HG02759 (cell line): Measurements from ENCODE around the gene PSMA6.
"Not testable (repeated sequence)": the region's sequence is repeated elsewhere in the genome, so short reads cannot be mapped to it uniquely, and the experiment has no call there.

Experiments
- ATAC-seq: cut with Tn5 transposase; IDR thresholded peaks from one replicate; pipeline ENCODE4 v1.9.1; 2021; ENCODE audit warnings: mild to moderate bottlenecking, moderate library complexity; ENCODE audit not compliant: unreplicated experiment

The PSMA6 gene

DNA sequence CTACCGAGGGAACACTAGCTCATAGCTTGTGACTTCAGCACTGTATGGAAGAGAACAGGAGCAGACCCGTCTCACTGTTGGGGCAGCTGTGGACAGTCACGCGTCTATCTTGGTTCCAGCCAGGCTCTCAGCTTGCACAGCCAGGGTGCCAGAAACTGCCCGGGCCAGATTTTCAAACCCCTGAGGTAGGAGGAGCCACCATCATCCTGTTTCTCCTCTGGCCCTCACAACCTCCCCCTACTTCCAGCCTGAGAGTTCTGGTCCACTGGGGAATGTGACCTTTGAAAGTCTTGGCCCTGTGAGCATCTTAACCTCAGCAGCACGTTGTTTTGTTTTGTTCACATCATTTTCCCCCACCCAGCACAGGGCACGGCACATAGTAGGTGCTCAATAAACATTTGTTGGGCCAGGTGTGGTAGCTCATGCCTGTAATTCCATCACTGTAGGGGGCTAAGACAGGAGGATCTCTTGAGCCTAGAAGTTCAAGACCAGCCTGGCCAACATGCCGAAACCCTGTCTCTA lies 50.4 kb downstream of the PSMA6 start:
- no peak for ATAC-seq

DNA sequence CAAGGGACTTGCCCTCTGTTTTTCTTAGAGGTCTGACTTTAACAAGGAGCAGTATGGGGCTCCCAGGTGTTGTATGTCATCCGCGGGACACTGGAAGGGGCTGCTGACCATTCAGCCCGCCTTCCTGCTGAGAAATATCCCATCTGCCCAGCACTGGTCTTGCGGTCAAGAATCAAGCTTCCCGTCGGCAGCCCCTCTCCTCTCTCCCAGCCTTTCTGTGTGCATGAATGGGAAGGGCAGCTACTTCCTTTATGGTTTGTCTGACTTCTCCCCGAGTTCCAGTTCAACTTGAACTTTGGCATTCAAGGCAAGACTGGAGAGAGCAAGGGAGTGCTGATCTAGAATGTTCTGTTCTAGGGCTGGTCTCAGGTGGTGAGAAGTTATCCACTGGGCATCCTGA lies 51.5 kb downstream of the PSMA6 start:
- no peak for ATAC-seq

DNA sequence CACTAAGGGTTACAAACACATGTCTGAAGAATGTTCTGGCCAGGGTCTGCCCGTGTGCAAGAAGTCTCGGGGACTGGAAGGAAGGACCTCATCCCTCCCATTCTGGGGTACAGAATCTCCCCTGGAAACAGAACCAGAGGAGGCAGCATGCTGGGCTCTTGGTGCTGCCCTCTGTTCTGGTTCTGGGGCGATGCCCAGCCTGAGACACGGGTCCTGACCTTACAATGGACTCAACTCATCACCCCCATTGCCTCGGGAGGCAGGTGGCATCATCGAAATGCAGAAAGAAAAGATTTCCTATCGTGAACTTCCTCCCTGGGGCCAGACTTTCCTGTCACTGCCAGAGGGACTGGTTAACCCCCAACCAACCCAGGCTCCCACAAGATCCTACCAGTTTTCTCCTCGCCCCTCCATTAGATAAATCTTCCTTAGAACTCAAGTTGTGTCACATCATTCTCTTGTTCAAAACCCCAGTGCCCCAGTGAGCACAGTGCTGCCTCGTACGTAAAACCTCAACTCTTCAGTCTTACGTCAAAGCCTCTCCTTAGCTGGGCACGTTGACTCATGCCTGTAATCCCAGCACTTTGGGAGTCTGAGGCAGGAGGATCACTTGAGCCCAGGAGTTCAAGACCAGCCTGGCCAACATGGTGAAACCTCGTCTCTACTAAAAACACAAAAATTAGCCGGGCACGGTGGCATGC lies 52.1 kb downstream of the PSMA6 start:
- ATAC-seq, result no peak

DNA sequence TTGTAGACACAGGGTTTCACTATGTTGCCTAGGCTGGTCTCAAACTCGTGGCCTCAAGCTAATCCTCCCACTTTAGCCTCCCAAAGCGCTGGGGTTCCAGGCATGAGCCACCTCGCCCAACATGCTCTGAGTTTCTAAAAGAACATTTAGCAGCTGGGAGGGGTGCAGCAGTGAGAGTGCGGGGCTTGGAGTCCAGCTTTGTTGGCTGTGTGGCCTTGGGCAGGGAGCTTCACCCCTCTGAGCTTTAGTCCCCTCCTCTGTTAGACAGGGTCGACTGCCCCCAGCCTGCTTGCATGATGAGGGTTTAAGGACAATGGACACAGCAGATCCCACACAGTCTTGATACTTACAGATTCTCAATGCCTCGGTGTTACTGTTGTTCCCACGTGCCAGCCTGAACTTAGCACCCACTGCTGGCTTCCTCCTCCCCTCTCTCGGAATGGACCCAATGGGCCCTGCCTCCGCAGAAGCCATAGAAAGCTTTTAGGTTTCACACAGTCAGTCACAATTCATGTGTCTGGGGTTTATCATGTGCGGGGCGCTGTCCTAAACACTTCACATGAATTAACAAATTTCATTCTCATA lies 54.6 kb downstream of the PSMA6 start:
- no peak for ATAC-seq

DNA sequence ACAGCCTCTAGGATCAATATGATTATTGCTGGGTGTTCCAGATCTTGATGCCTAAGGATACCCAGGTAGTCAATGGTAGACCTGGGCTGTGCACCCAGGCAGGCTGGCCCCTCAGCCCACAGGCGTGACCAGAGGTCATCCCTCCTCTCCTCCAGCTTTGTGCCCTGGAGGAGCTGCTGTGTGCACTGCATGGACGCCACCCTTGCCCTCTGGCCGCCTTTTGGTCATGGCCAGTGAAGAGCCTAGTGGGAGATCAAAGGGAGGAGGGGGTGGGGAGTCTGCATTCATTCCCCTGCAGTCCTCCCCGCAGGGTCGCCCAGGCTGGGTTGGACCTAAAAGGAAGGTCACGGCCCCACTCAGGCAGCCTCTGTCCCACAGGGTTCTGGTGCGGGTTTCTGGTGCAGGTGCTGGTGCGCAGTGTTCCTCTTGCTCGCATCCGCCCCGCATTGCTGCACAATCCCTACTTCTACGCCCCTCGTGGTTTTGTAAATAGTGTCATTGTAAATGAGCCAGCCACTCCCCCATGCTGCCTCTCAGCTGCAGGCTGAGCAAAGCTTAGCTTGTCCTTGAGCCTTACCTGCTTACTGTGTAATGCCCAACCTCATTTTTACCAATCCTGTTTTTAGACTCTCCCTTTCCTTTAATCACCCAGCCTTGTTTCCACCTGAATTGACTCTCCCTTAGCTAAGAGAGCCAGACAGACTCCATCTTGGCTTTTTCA lies 55.3 kb downstream of the PSMA6 start:
- no peak for ATAC-seq

DNA sequence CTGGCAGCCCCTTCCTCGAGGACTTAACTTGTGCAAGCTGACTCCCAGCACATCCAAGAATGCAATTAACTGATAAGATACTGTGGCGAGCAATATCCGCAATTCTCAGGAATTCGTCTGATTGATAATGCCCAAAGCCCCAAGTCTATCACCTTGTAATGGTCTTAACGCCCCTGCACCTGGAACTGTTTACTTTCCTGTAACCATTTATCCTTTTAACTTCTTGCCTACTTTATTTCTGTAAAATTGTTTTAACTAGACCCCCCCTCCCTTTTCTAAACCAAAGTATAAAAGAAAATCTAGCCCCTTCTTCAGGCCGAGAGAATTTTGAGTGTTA lies 55.8 kb downstream of the PSMA6 start:
- ATAC-seq, result not testable (repeated sequence)

DNA sequence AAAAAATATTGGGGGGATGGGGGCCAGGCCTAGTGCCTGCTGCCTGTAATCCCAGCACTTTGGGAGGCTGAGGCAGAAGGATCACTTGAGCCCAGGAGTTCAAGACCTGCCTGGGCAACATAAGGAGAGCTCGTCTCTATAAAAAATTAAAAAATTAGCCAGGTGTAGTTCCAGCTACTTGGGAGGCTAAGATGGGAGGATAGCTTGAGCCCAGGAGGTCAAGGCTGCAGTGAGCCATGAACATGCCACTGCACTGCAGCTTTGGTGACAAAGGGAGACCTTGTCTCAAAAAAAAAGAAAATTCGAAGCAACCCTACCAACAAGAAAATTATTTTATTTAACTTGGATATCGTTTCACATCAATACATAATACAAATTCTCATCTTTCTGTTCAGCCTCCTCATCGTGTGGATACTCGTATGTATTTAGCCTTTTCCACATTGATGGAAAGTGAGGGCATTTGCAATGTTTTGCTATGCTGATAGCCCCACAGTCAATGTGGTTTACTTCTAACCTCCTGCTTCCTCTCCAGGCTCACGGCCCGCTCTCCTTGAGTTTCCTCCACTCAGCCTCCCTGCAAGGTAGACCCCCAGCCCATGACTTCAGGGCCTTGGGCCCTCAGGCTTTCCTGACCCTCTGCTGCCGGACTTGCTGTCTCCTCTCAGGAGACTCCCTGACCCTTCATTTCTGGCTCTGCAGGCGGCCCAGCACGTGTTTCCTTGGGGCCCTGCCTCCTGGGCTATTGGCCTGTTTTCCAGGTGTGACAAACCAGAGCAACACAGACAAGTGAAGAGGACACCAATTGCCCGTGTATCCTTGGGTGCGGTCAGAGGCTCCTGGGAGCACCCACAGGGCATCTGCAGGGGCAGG lies 57.5 kb downstream of the PSMA6 start:
- no peak for ATAC-seq

DNA sequence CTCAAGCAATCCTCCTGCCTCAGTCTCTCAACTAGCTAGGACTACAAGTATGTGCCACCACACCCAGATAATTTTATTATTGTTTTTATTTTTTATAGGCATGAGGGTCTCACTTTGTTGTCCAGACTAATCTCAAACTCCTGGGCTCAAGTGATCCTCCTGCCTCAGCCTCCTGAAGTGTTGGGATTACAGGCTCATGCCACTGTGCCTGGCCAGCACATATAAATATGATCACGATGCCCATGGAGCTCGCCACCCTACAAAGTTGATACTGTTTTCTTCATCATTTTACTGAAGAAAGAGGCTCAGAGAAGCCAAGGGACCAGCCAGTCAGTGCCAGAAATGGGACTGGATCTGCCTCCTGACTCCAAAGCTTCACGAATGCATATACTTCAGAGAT lies 59.3 kb downstream of the PSMA6 start:
- no peak for ATAC-seq

DNA sequence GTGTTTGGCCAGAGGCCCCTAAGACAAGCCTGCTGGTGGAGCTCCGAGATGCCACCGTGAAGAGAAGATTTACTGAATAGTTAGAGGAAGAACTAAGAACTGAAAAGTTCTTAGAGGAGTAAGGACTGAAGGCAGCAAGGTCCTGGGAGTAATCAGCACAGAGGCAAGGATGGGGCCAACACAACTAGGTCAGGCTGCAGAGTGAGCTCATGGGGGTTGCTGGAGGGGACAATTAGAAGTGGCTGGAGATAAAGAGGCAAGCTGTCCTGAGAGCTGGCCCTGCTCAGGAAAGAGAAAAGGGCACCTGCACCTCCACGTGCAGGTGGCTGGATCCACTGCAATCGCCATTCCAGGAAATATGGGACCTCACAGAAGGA lies 59.7 kb downstream of the PSMA6 start:
- no peak for ATAC-seq

DNA sequence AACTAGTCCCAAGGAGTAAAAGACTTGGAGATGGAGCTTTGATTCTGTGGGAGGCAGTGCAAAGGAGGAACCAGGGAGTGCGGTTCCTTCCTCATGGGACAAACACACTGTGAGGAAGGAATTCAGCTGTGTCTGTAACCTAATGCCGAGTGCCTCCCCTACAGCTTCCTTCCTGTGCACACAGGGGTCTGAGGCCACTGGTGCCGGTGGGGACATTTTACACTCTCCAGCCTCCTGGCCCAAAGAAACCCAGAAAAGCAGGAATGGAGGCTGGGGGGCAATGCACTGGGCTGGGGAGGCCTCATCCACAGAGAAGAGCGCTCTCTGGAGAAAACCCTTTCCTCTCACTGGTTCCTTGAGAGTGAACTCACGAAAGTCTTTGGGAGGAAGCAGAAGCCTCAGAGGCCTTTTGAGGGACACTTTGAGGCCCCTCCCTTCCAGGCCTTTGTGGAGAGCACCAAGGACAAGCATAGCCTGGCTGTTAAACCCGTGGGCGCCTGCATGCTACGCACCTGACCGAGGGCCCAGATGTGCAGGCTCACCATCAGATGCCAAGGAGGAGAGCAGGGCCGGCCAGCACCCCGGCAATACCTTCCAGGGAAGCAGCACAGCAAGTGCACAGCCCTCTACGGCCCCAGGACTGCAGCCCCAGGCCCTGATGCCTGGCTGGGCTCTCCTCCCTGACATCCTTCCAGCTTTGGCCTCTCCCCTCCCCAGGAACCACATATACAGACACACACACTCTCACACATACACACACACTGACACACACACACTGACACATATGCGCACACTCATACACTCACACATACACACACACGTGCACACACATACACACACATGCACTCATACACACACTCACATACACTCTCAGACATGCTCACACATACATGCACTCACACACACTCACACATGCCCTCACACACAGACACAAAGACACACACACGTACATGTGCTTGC lies 60.4 kb downstream of the PSMA6 start:
- ATAC-seq, result no peak

DNA sequence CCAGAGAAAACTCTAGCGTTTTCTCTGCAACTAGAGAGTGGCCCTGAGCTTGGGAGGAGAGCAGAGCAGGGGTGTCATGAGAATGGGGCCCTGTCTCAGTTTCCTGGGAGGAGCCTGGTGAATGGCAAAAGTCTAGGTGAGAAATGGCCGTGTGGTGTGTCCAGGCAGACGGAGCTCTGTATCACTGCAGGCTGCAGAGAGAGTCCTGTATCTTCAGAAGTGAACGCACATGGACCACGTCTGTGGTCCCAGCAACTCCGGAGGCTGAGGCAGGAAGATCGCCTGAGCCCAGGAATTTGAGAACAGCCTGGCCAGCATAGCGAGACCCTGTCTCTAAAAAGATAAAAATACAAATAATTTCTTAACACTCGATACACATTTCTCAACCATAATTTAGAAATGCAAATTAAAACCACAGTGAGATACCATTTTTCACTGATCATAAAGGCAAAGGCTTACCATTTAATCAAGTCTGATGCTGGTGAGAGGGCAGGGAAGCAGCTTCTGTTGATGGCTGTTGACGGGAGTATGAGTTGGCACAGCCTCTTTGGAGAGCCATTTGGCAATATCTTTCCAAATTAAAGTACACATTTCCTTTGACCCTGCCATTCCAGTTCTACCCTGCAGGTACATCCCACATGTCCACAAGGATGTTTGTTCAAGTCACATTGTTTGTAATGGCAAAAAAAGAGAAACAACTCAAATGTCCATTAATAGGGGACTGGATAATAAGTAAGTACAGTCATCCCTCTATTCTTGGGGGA lies 61.4 kb downstream of the PSMA6 start:
- ATAC-seq, result no peak

DNA sequence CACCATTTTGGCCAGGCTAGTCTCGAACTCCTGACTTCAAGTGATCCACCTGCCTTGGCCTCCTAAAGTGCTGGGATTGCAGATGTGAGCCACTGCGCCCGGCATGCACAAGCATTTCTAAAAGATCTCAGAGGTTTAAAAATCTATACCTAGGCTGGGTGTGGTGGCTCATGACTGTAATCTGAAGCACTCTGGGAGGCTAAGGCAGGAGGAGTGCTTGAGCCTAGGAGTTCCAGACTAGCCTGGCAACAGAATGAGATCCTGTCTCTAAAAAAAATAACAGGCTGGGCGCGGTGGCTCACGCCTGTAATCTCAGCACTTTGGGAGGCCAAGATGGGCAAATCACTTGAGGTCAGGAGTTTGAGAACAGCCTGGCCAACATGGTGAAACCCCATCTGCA lies 63.1 kb downstream of the PSMA6 start:
- not testable (repeated sequence) for ATAC-seq

DNA sequence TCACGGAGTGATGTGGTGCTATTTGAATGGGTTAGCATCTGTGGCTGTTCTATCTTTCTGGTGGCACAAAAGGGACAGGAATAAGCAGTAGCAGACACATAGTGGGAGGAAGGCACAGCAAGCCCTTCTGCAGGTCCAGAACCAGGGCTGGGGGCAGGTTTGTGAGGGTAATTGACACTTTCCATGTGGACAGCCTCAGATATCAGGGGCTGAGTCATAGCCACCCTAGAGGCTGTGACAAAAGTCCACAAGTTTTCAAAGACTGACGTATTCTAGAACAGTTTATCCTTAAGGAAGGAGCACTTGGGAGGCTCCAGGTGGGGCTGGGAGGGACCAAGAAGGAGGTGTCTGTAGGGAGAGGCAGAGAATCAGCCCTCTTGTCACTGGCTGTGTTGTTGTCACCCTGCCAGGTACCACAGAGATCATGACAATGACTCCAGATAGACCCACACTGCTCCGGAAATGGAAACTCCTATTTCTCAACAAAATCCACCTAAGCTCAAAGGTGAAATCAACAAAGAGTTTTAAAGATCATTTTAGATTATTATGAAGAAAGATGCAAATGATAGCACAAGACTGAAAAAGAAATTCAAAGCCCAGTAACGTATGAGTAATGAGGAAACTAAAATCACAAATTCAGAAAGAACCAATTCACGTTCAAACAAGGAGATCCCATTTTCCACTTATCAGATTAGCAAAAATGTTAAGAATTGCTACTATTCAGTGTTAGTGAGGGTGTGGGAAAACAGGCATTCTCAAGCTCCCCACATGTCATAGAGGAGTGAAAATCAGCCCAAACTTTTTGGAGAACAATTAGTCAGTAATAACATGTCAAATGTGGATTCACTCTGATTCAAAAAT lies 64.0 kb downstream of the PSMA6 start:
- no peak for ATAC-seq

DNA sequence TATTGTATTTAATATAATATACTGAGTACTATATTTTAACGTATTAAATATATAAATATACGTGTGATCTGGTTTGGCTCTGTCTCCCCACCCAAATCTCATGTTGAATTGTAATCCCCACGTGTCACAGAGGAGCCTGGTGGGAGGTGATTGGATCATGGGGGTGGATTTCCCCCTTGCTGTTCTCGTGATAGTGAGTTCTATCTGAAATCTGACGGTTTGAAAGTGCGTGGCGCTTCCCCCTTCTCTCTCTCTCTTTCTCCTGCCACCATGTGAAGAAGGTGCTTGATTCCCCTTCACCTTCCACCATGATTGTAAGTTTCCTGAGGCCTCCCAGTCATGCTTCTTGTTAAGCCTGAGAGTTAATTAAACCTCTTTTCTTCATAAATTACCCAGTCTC lies 67.5 kb downstream of the PSMA6 start:
- not testable (repeated sequence) for ATAC-seq

DNA sequence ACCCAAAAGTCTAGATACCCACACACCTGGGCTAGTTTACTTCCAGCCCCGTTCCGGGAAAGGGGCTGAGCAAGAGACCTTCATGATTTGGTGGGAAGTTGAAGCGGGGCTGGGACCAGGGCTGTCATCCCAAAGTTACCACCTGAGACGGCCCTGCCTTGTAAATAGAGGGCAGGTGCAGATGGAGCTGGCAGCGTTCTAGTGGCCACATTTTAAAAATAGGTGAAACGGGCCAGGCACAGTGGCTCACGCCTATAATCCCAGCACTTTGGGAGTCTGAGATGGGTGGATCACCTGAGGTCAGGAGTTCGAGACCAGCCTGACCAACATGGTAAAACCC lies 68.9 kb downstream of the PSMA6 start:
- ATAC-seq, result no peak

DNA sequence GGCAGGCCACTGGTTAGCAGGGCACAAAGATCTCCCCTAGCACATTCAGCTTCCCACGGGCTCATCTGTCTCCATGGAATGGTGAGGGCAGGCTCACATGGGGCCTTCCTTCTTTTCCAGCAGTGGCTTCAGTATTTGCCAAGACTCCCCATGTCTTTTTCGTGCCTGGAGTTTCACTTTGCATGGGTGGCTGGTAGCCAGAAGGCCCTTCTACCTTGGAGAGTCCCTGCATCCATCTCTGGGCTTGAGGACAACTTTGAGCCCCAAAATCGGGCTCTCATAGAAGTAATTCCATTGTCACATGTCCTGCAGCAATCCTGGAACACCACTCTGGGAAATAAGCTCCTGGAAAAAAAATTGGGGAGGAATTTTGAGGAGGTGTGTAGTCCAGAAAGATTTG lies 70.3 kb downstream of the PSMA6 start:
- no peak for ATAC-seq

DNA sequence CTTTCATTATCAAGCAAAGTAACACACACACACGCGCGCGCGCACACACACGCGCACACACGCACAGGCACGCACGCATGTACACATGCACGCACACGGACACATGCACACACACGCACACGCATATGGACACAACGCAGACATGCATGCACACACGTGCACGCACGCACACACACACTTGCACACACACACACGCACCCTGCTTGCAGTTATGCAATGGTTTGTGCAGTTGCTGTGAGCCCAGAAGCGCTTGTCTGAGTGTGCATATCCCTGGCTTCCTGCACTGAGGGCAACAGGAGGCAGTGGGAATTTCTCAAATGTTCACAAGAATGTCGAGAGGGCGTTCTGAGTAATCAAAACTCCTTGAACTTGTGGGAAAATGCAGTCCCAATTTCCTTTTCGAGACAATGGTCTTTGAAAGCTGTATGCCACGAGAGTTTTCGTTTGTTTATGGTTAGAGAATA lies 70.8 kb downstream of the PSMA6 start:
- ATAC-seq, result no peak
